Measurements from ENCODE around the gene ANO10.

ANO10 gene

DNA sequence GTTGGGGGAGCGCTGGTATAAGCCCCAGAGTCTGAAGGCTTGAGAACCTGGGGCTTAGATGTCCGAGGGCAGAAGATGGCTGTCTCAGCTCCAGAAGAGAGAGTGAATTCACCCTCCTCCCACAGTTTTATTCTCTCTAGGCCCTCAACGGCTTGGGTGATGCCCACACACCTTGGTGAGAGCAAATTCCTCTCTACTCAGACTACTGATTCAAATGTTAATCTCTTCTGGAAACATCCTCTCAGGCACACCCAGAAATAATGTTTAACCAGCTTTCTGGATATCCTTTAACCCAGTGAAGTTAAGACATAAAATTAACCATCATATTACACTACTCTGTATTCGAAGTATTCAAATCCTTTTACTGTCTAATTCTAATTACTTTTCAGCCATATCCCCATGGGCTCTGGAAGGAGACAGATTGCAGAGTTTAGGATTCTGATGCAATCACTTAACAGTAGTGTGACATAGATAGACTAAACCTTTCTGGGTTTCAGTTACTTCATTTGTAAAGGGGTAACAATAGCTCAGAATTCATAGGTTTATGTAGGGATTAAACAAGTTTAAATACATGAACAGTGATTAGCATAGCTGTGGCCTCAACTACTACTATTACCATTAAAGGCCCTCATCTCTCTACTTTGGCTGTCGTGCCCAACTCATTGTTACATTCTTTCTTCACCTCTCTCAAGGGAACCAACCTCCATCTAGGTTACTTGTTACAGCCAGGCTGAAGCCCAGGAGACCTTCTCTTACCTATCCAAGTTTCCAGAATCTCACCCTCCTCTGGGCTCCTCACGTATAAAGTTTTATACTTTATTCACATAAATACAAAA, 25.7 kb upstream of the ANO10 start:
- Histone ChIP-seq H3K4me1 (ENCODE audit: control insufficient read depth, insufficient read depth, low read length, poor library complexity, severe bottlenecking) (no peaks in the 10 kb centered on the region), H3K4me3 (ENCODE audit: extremely low read depth, insufficient read depth, low read length, poor library complexity, severe bottlenecking) (no peak overlapping the region), H3K9me3 (ENCODE audit: control insufficient read depth, low read length) (no peaks in the 10 kb centered on the region), H3K36me3 (ENCODE audit: control insufficient read depth, insufficient read depth, low read length) (no peaks in the 10 kb centered on the region), H3K27ac (ENCODE audit: low read depth, low read length, severe bottlenecking) (no peak overlapping the region)
- WGBS, 2 experiments (ENCODE audit: insufficient coverage in 2 of 2): 62 to 80% methylated on average over 3 to 4 of the region's 6 CpGs

DNA sequence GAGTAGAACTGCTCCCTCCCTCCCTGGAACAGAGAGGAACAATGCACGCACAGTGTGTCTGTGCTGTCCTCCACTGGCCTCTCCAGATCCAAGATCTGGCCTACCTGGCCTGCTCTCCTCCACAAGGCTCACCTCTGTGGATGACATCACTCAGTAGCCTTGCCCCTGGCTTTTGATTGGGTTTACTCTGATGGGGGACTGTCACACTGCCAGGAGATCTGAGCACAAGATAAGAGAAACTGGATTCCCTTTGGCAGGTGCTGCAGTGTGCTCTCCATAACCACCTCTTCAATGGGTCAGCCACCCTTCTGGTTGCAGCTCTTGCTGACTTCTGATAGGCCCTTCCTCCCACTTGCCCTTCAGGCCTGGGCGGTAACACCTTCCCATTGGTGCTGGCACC, 22.6 kb upstream of the ANO10 start:
- Histone ChIP-seq H3K27ac (ENCODE audit: low read depth, low read length, severe bottlenecking) (no peak overlapping the region), H3K36me3 (ENCODE audit: control insufficient read depth, insufficient read depth, low read length) (no peaks in the 10 kb centered on the region), H3K4me3 (ENCODE audit: extremely low read depth, insufficient read depth, low read length, poor library complexity, severe bottlenecking) (no peak overlapping the region), H3K9me3 (ENCODE audit: control insufficient read depth, low read length) (no peaks in the 10 kb centered on the region), H3K4me1 (ENCODE audit: control insufficient read depth, insufficient read depth, low read length, poor library complexity, severe bottlenecking) (no peaks in the 10 kb centered on the region)
- WGBS, 2 experiments (ENCODE audit: insufficient coverage in 2 of 2): 62 to 81% methylated on average over 2 of the region's 2 CpGs

DNA sequence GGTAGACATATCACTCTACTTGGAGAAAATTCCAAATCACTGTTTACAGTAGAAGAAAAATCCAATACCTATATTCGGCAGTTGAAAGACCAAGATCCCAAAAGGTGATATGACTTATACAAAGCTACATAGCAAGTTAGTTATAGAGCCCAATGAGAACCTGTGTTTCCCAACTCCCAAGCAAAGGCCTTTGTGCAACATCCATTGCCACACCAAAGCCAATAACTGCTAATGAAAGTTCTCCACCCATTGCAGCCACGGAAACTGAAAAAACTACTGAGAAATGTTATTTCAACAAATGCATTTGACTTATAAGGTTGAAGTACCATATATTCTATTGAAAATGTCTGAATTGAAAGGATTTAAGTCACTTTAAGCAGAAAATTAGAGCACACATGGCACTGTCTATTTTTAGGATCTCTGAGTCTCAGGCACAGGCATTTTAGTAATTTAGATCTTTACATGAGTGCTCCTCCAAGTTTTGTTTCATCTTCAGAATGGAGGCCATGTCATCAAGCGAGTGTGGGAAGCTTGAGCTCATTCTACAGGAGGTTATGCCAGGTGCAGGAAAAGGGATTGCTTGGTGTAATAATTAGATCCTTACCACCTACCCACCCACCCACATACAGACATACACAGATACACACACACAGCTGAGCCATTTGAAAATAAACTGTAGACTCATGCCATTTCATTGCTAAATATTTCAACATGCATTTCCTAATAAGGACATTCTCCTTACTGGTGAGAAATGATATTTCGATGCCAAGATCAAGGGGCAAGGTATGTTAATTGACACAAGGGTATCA, 19.7 kb upstream of the ANO10 start:
- H3K4me1 ChIP-seq (ENCODE audit: control insufficient read depth, insufficient read depth, low read length, poor library complexity, severe bottlenecking): peaks cover 3% of the 10 kb centered on the region
- H3K4me3 ChIP-seq (ENCODE audit: extremely low read depth, insufficient read depth, low read length, poor library complexity, severe bottlenecking): no peak overlapping the region
- no peaks in the 10 kb centered on the region for H3K36me3 ChIP-seq (ENCODE audit: control insufficient read depth, insufficient read depth, low read length)
- no peak overlapping the region for H3K27ac ChIP-seq (ENCODE audit: low read depth, low read length, severe bottlenecking)
- 100% methylated on average over 1 of the region's 4 CpGs; no CpG with 5 or more reads in 1 of the 2 experiments for WGBS, 2 experiments (ENCODE audit: insufficient coverage in 2 of 2)
- H3K9me3 ChIP-seq (ENCODE audit: control insufficient read depth, low read length): no peaks in the 10 kb centered on the region

DNA sequence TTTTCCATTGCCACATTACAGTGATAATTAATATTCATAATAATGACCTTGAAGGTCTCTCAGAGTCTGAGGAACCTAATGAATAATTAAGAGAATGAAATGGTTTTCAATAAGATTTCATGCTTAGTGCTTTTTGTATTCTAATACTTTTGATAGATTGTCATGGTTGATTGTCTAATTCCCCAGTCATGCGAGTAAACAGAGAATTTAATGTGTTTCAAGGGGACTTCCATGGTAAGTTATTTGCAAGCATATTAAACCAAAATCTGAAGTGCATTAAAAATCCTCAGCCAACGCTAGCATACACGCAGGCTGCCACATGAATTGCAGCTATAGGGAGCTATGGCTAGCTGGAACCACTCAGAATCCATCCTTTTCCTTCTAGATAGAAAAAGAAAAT, 18.9 kb upstream of the ANO10 start:
- H3K36me3 ChIP-seq (ENCODE audit: control insufficient read depth, insufficient read depth, low read length): no peaks in the 10 kb centered on the region
- no peaks in the 10 kb centered on the region for H3K9me3 ChIP-seq (ENCODE audit: control insufficient read depth, low read length)
- peaks cover 3% of the 10 kb centered on the region for H3K4me1 ChIP-seq (ENCODE audit: control insufficient read depth, insufficient read depth, low read length, poor library complexity, severe bottlenecking)
- no peak overlapping the region for H3K27ac ChIP-seq (ENCODE audit: low read depth, low read length, severe bottlenecking)
- no peak overlapping the region for H3K4me3 ChIP-seq (ENCODE audit: extremely low read depth, insufficient read depth, low read length, poor library complexity, severe bottlenecking)
- WGBS, 2 experiments (ENCODE audit: insufficient coverage in 2 of 2): 80% methylated on average over 2 of the region's 3 CpGs; no CpG with 5 or more reads in 1 of the 2 experiments

DNA sequence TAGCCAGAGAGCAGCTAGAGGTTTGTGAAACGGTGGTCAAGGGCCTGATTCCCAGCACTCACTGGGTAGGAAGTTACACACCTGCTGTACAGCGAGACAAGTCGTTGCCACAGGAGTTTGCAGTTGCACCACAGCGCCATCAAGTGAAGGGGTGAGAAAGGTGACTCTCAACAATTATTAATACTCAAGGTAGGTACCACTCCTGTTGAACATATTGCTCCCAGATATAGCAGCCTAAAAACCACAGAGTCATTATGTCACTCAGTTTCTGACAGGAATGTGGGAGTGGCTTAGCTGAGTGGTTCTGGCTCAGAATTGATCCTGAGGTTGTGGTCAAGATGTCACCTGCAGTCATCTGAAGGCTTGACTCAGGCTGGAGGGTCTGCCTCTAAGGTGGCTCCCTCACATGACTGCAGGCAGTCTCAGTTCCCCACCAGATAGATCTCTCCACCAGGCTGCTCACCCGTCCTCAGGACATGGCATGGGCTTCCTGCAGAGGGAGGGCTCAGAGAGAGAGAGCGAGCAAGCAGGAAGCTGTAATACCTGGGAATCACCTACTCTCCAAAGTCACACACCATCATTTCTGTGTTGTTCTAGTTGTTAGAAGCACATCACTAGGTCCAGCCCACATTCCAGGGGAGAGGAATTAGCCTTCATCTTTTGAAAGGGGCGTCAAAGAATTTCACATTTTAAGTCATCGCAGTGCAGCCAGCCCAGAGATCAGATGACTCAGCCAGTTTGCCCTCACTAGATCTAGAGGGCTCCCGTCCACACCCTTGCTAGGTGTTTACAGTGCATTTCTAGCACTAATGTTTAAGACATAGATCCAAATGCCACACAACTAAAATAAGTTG, 17.0 kb upstream of the ANO10 start:
- 78 to 89% methylated on average over 4 to 6 of the region's 9 CpGs for WGBS, 2 experiments (ENCODE audit: insufficient coverage in 2 of 2)
- Histone ChIP-seq H3K4me3 (ENCODE audit: extremely low read depth, insufficient read depth, low read length, poor library complexity, severe bottlenecking) (no peak overlapping the region), H3K9me3 (ENCODE audit: control insufficient read depth, low read length) (no peaks in the 10 kb centered on the region), H3K27ac (ENCODE audit: low read depth, low read length, severe bottlenecking) (no peak overlapping the region), H3K4me1 (ENCODE audit: control insufficient read depth, insufficient read depth, low read length, poor library complexity, severe bottlenecking) (peaks cover 3% of the 10 kb centered on the region), H3K36me3 (ENCODE audit: control insufficient read depth, insufficient read depth, low read length) (no peaks in the 10 kb centered on the region)

DNA sequence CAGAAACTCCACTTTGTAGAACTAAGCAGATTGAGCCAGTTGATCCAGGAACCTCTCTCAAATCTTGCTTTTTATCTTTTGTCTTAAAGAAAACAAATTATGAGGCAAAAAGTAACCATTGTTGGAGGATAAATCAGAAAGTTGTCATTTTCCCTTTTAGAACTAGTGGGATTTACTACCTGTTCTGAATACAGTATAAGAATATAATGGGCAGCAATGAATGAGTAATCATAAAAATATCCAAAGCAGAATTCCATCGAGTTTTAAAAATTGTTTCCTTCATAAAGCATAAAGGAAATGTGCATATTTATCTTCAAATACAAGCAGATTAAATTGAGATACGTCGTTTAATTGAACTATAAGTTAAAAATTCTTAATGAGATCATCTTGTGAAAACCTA, 15.9 kb upstream of the ANO10 start:
- no peak overlapping the region for H3K27ac ChIP-seq (ENCODE audit: low read depth, low read length, severe bottlenecking)
- H3K4me1 ChIP-seq (ENCODE audit: control insufficient read depth, insufficient read depth, low read length, poor library complexity, severe bottlenecking): peaks cover 3% of the 10 kb centered on the region
- no peaks in the 10 kb centered on the region for H3K36me3 ChIP-seq (ENCODE audit: control insufficient read depth, insufficient read depth, low read length)
- WGBS, 2 experiments (ENCODE audit: insufficient coverage in 2 of 2): no CpG with 5 or more reads among the region's 3 CpGs
- H3K4me3 ChIP-seq (ENCODE audit: extremely low read depth, insufficient read depth, low read length, poor library complexity, severe bottlenecking): no peak overlapping the region
- H3K9me3 ChIP-seq (ENCODE audit: control insufficient read depth, low read length): no peaks in the 10 kb centered on the region

DNA sequence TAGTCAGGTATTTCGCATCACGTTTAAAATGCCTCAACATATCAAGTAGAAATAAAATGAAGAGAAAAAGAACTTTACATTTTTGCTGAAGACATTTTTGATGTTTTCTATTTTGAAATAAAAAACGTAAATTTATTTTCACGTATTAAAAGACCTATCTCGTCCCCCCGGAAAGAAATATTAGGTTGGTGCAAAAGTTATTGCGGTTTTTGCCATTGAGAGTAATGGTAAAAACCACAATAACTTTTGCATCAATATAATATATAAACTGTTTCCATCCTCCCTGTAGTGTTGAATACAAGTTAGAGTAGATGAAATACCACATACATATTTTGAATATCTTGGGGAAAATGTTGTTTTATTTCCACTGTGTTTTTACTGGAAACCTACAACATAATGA, 11.2 kb upstream of the ANO10 start:
- WGBS, 2 experiments (ENCODE audit: insufficient coverage in 2 of 2): no CpG with 5 or more reads among the region's 7 CpGs
- no peak overlapping the region for H3K27ac ChIP-seq (ENCODE audit: low read depth, low read length, severe bottlenecking)
- peaks cover 3% of the 10 kb centered on the region for H3K4me1 ChIP-seq (ENCODE audit: control insufficient read depth, insufficient read depth, low read length, poor library complexity, severe bottlenecking)
- no peaks in the 10 kb centered on the region for H3K36me3 ChIP-seq (ENCODE audit: control insufficient read depth, insufficient read depth, low read length)
- peaks cover 4% of the 10 kb centered on the region for H3K9me3 ChIP-seq (ENCODE audit: control insufficient read depth, low read length)
- H3K4me3 ChIP-seq (ENCODE audit: extremely low read depth, insufficient read depth, low read length, poor library complexity, severe bottlenecking): no peak overlapping the region

DNA sequence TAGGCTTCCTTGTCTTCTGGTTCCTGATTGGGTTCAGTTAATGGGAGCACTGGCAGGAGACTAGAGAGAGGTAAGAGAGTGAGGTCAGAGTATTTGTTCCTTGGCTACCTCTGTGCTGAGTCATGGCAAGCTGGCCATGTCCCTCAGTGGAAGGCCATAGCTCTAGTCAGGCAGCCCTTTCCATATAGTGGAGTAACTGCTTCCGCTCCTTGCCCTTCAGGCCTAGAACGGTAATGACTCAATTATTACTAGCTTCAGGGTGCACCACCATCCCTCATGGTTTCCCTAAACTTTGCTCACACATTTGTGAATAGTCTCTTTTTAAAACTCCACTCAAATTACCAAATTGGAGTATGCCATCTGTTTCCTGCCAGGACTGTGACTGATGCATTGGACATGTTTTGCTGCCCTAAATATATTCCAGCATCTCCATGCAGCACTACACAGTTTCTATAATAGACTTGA, 10.5 kb upstream of the ANO10 start:
- H3K4me3 ChIP-seq (ENCODE audit: extremely low read depth, insufficient read depth, low read length, poor library complexity, severe bottlenecking): no peak overlapping the region
- H3K4me1 ChIP-seq (ENCODE audit: control insufficient read depth, insufficient read depth, low read length, poor library complexity, severe bottlenecking): peaks cover 3% of the 10 kb centered on the region
- no peaks in the 10 kb centered on the region for H3K36me3 ChIP-seq (ENCODE audit: control insufficient read depth, insufficient read depth, low read length)
- H3K9me3 ChIP-seq (ENCODE audit: control insufficient read depth, low read length): peaks cover 4% of the 10 kb centered on the region
- WGBS, 2 experiments (ENCODE audit: insufficient coverage in 2 of 2): 73 to 91% methylated on average over 2 of the region's 2 CpGs
- no peak overlapping the region for H3K27ac ChIP-seq (ENCODE audit: low read depth, low read length, severe bottlenecking)

DNA sequence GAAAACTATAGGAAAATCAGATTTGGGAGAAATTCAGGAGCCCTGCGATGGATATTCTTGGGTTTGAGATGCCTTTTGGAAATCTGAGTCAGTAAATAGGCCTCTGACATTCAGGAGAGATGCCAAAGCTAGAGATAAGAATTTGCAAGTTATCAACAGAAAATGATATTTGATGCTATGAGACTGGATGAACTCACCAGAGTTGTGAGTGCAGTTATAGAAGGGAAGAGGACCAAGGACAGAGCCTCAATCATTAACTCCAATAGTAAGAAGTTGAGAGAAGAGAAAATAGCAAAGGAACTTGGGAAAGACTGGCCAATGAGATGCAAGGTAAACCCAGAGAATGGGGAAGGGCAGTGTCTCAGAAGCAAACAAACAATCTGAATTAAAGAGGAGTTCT, 7.9 kb upstream of the ANO10 start:
- Histone ChIP-seq H3K27ac (ENCODE audit: low read depth, low read length, severe bottlenecking) (no peak overlapping the region), H3K9me3 (ENCODE audit: control insufficient read depth, low read length) (peaks cover 4% of the 10 kb centered on the region), H3K36me3 (ENCODE audit: control insufficient read depth, insufficient read depth, low read length) (no peaks in the 10 kb centered on the region), H3K4me1 (ENCODE audit: control insufficient read depth, insufficient read depth, low read length, poor library complexity, severe bottlenecking) (peaks cover 3% of the 10 kb centered on the region), H3K4me3 (ENCODE audit: extremely low read depth, insufficient read depth, low read length, poor library complexity, severe bottlenecking) (no peak overlapping the region)
- WGBS, 2 experiments (ENCODE audit: insufficient coverage in 2 of 2): 100% methylated on average over 1 of the region's 1 CpG

DNA sequence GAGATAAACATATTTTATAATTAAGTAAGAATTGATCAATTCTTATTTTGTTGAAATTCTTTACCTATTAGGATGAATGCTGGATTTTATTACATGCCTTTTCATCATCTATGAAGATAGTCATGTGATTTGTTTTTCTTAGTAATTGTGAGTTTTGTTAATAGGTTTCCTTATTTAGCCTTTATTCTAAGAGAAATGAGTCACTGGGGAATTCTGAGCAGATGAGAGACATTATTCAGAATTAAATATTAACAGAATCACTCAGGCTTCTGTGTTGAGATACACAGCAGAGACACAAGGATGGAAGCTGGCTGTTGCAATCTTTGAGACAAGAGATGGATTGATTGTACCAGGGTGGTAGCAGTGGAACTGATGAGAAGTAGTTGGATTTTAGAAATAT, 7.4 kb upstream of the ANO10 start:
- Histone ChIP-seq H3K4me1 (ENCODE audit: control insufficient read depth, insufficient read depth, low read length, poor library complexity, severe bottlenecking) (peaks cover 3% of the 10 kb centered on the region), H3K36me3 (ENCODE audit: control insufficient read depth, insufficient read depth, low read length) (no peaks in the 10 kb centered on the region), H3K27ac (ENCODE audit: low read depth, low read length, severe bottlenecking) (no peak overlapping the region), H3K4me3 (ENCODE audit: extremely low read depth, insufficient read depth, low read length, poor library complexity, severe bottlenecking) (no peak overlapping the region), H3K9me3 (ENCODE audit: control insufficient read depth, low read length) (peaks cover 4% of the 10 kb centered on the region)

Data from mesodermal cell (in vitro differentiated cells).